MCF 10A (cell line): Measurements from ENCODE around the gene DCTPP1. TPM values are rescaled to one million over a fixed set of nuclear protein-coding genes. Genes with fewer than 3 reads are reported as not detected.
"Not testable (repeated sequence)": the region's sequence is repeated elsewhere in the genome, so short reads cannot be mapped to it uniquely, and the experiment has no call there.

Experiments
- BruUV-seq: library from RNA; stranded (reverse); fragments of 400-500 nt; replicated peaks from 2 replicates; lab custom pipeline; 2021; lab: Mats Ljungman, UMichigan
- CTCF ChIA-PET: fragments of 300-600 bp; sonication (Branson Sonifier 250); formaldehyde crosslinking; extraction: SDS; loops from one replicate; lab custom pipeline; 2021; ENCODE audit warnings: antibody characterized with exemption, inconsistent platforms; lab: Yijun Ruan, JAX
- POLR2A ChIA-PET: fragments of 300-600, 350-650 bp; sonication (Branson Sonifier 250); formaldehyde crosslinking; extraction: SDS; loops from one replicate; lab custom pipeline; 2020; ENCODE audit warnings: antibody characterized with exemption, inconsistent platforms; lab: Yijun Ruan, JAX
- DNase-seq: peaks from one replicate; pipeline ENCODE4 v3.0.0-alpha.2; 2018; ENCODE audit not compliant: unreplicated experiment
- H3K27ac Mint-ChIP-seq: one replicate; pipeline ENCODE4 v1.8.0; 2022; ENCODE audit warnings: mild to moderate bottlenecking, low read depth, mixed read lengths; ENCODE audit not compliant: unreplicated experiment
- H3K27me3 Mint-ChIP-seq: one replicate; pipeline ENCODE4 v1.8.0; 2022; ENCODE audit warnings: mixed read lengths; ENCODE audit not compliant: insufficient read depth, unreplicated experiment
- H3K36me3 Mint-ChIP-seq: one replicate; pipeline ENCODE4 v1.8.0; 2022; ENCODE audit warnings: mild to moderate bottlenecking, moderate library complexity, mixed read lengths; ENCODE audit not compliant: insufficient read depth, unreplicated experiment
- H3K4me1 Mint-ChIP-seq: one replicate; pipeline ENCODE4 v1.8.0; 2022; ENCODE audit warnings: mixed read lengths; ENCODE audit not compliant: insufficient read depth, unreplicated experiment
- H3K4me3 Mint-ChIP-seq: one replicate; pipeline ENCODE4 v1.8.0; 2022; ENCODE audit warnings: mild to moderate bottlenecking, moderate library complexity, mixed read lengths; ENCODE audit not compliant: unreplicated experiment
- H3K9me3 Mint-ChIP-seq: one replicate; pipeline ENCODE4 v1.8.0; 2022; ENCODE audit warnings: mixed read lengths; ENCODE audit not compliant: unreplicated experiment
- CTCF ChIP-seq: fragments of 200-600 bp; IDR thresholded peaks from one replicate; pipeline ENCODE4 v1.8.0; 2022; ENCODE audit warnings: antibody characterized with exemption, mild to moderate bottlenecking; ENCODE audit not compliant: unreplicated experiment
- intact Hi-C: fragments of 100-400 bp; cut with micrococcal nuclease; formaldehyde crosslinking; loops from 2 replicates; pipeline ENCODE4 v1.14.1; 2022
- total RNA-seq: library from RNA; stranded (reverse); gene quantifications from 2 replicates; pipeline ENCODE4 v1.2.3, GENCODE V29; 2022

Gene DCTPP1
- total RNA-seq, 1 experiment from 2014 or later: 42.4 TPM

- H3K27me3 Mint-ChIP-seq: no peaks in the 10 kb centered on the region
- H3K4me3 Mint-ChIP-seq: no peak overlapping the region
- CTCF ChIA-PET: interaction anchor here (0.7 to 1.3 kb wide), 5 partner anchors 10 to 154 kb away, joined by 3 to 5 read pairs (median 3); partner anchors contain the start of genes DCTPP1 and ZNF747
- POLR2A ChIA-PET: interaction anchor here (0.7 to 0.8 kb wide), 2 partner anchors 10 to 395 kb away, joined by 3 to 4 read pairs; no protein-coding TSS in a partner anchor
- BruUV-seq: no TSS peak
- intact Hi-C loops: no loop called here
- no peak for TF ChIP-seq CTCF
- no peaks in the 10 kb centered on the region for H3K36me3 Mint-ChIP-seq
- no peaks in the 10 kb centered on the region for H3K4me1 Mint-ChIP-seq
- H3K27ac Mint-ChIP-seq: no peak overlapping the region
- H3K9me3 Mint-ChIP-seq: no peaks in the 10 kb centered on the region
- no peak for DNase-seq
These were observed 26.5 kb upstream of the DCTPP1 start for GRCh38 chr16:30456302-30456701.

GRCh38 chr16:30452709-30453580 is 23.1 kb upstream of the DCTPP1 start:
- CTCF ChIA-PET, H3K27me3 Mint-ChIP-seq, BruUV-seq, H3K9me3 Mint-ChIP-seq, H3K27ac Mint-ChIP-seq, H3K36me3 Mint-ChIP-seq, H3K4me3 Mint-ChIP-seq, intact Hi-C loops, DNase-seq, POLR2A ChIA-PET, H3K4me1 Mint-ChIP-seq: not testable (repeated sequence)

GRCh38 chr16:30449116-30449435 is 19.2 kb upstream of the DCTPP1 start:
- Mint-ChIP-seq H3K4me3 (no peak overlapping the region), H3K9me3 (peaks cover 7% of the 10 kb centered on the region), H3K36me3 (peaks cover 17% of the 10 kb centered on the region), H3K27ac (no peak overlapping the region), H3K27me3 (no peaks in the 10 kb centered on the region), H3K4me1 (peaks cover 12% of the 10 kb centered on the region)
- TF ChIP-seq CTCF: no peak
- DNase-seq: no peak
- intact Hi-C loops: loop anchor here (1.0 to 2.0 kb wide), 3 partner anchors 78 to 179 kb away; partner anchors contain the start of gene ZNF768
- ChIA-PET POLR2A (interaction anchor here (0.6 to 2.3 kb wide), 7 partner anchors 10 to 535 kb away, joined by 3 to 7 read pairs (median 3); partner anchors contain the start of genes DCTPP1 and FBRS), CTCF (interaction anchor here (0.6 to 3.2 kb wide), 29 partner anchors 9 to 183 kb away, joined by 3 to 12 read pairs (median 4); partner anchors contain the start of genes DCTPP1 and ZNF747)
- no TSS peak for BruUV-seq

- CTCF ChIA-PET: interaction anchor here (0.6 to 1.9 kb wide), 5 partner anchors 13 to 93 kb away, joined by 3 to 7 read pairs (median 3); no protein-coding TSS in a partner anchor
- intact Hi-C loops: loop anchor here (2.0 kb wide), 1 partner anchor 79 kb away; the partner anchor contains the start of gene ZNF768
- no peak for DNase-seq
- no peak overlapping the region for H3K4me3 Mint-ChIP-seq
- TF ChIP-seq CTCF: no peak
- no TSS peak for BruUV-seq
- POLR2A ChIA-PET: interaction anchor here (0.6 to 1.9 kb wide), 4 partner anchors 18 to 292 kb away, joined by 3 to 6 read pairs (median 4); partner anchors contain the start of genes DCTPP1 and ZNF747
- peaks cover 31% of the 10 kb centered on the region for H3K36me3 Mint-ChIP-seq
- H3K27ac Mint-ChIP-seq: no peak overlapping the region
- peaks cover 17% of the 10 kb centered on the region for H3K4me1 Mint-ChIP-seq
- H3K27me3 Mint-ChIP-seq: no peaks in the 10 kb centered on the region
- H3K9me3 Mint-ChIP-seq: peaks cover 7% of the 10 kb centered on the region
These were observed 17.8 kb upstream of the DCTPP1 start for GRCh38 chr16:30447512-30448226.
